Stimulated activated CD4-positive, alpha-beta T cell treated with anti-CD3 and anti-CD28 coated beads, Interleukin-15, amount 100 ng/mL, for 48 hours (primary cell): Measurements from ENCODE around the gene CEBPA.
A peak's percentile ranks its signal among the peaks of the same experiment; 100 is the strongest.

Experiments
- DNase-seq, 2 donors: peaks; one replicate each; pipeline ENCODE4 v3.0.0-alpha.2; 2020; ENCODE audit warnings: low read depth in 2 of 2

The CEBPA gene

GRCh38 chr19:33302175-33302973, at the start of gene CEBPA:
Gene CEBPA (minus strand): TSS chr19:33302534. CDS start chr19:33302414, 120 bp downstream.
- DNase-seq: peak; percentile 13 to 39

- DNase-seq: no peak
Observed at GRCh38 chr19:33350538-33351309, 48.4 kb upstream of the CEBPA start.

GRCh38 chr19:33349319-33350289, 47.3 kb upstream of the CEBPA start:
- no peak for DNase-seq

- no peak for DNase-seq
Observed at GRCh38 chr19:33348301-33349010, 46.1 kb upstream of the CEBPA start.

GRCh38 chr19:33347300-33347699, 45.0 kb upstream of the CEBPA start:
- DNase-seq: no peak

- no peak for DNase-seq
Observed at GRCh38 chr19:33346665-33347064, 44.3 kb upstream of the CEBPA start.

- DNase-seq: no peak
Observed at GRCh38 chr19:33345163-33345562, 42.8 kb upstream of the CEBPA start.

GRCh38 chr19:33344573-33344925, 42.2 kb upstream of the CEBPA start:
- DNase-seq: no peak

GRCh38 chr19:33343859-33344572, 41.7 kb upstream of the CEBPA start:
- no peak for DNase-seq

- no peak for DNase-seq
Observed at GRCh38 chr19:33343301-33343700, 41.0 kb upstream of the CEBPA start.

GRCh38 chr19:33340991-33341390, 38.7 kb upstream of the CEBPA start:
- no peak for DNase-seq

GRCh38 chr19:33339016-33339984, 37.0 kb upstream of the CEBPA start:
- DNase-seq: no peak

- DNase-seq: no peak
Observed at GRCh38 chr19:33335446-33335845, 33.1 kb upstream of the CEBPA start.

GRCh38 chr19:33334271-33334670, 31.9 kb upstream of the CEBPA start:
- DNase-seq: no peak

- no peak for DNase-seq
Observed at GRCh38 chr19:33333642-33334041, 31.3 kb upstream of the CEBPA start.

- DNase-seq: no peak
Observed at GRCh38 chr19:33333151-33333550, 30.8 kb upstream of the CEBPA start.

GRCh38 chr19:33332248-33332647, 29.9 kb upstream of the CEBPA start:
- DNase-seq: no peak

GRCh38 chr19:33329736-33330135, 27.4 kb upstream of the CEBPA start:
- DNase-seq: no peak

- DNase-seq: no peak
Observed at GRCh38 chr19:33329060-33329459, 26.7 kb upstream of the CEBPA start.
